ENCODE data around the gene GNAI3. TPM values are rescaled to one million over a fixed set of nuclear protein-coding genes. Genes with fewer than 3 reads are reported as not detected.

Gene GNAI3
- total and polyA plus RNA-seq, 2 of the 13 experiments (the other 11 are each of a cell fraction or from before 2014, with no cell fraction given), result 4.3 to 9.0 TPM

GRCh38 chr1:109619576-109620400 is 71.4 kb downstream of the GNAI3 start, which contains the start of the genes AMPD2 and GNAT2 (continued):
- TF ChIP-seq ZNF414 (CRISPR knock-in tag; IDR thresholded peaks at IDR 0.05), result 0 out of 2 replicates have a peak, but pooled peaks have one; percentile 19
- TF ChIP-seq ZNF713 (CRISPR knock-in tag; IDR thresholded peaks at IDR 0.05), result no peak
- no peak for TF ChIP-seq XRCC5 (optimal IDR thresholded peaks at IDR 0.05; ENCODE audit: low read length)
- TF ChIP-seq LBX2 (CRISPR knock-in tag; IDR thresholded peaks at IDR 0.05; ENCODE audit: borderline replicate concordance), result no peak
- TF ChIP-seq RERE (CRISPR knock-in tag; IDR thresholded peaks at IDR 0.05; ENCODE audit: low read depth), result no peak
- no peak for TF ChIP-seq SP2 (CRISPR knock-in tag; IDR thresholded peaks at IDR 0.05)
- TF ChIP-seq ESRRA (CRISPR knock-in tag; IDR thresholded peaks at IDR 0.05; ENCODE audit: low read depth), result no peak
- no peak for TF ChIP-seq TCF12 (IDR thresholded peaks at IDR 0.05)
- TF ChIP-seq TCF12 (CRISPR knock-in tag; IDR thresholded peaks at IDR 0.05), result 0 out of 2 replicates have a peak, but pooled peaks have one; percentile 55
- no peak for TF ChIP-seq IRF1 (CRISPR knock-in tag; IDR thresholded peaks at IDR 0.05; ENCODE audit: low read depth)
- peak; percentile 68 for TF ChIP-seq ZNF629 (CRISPR knock-in tag; conservative IDR thresholded peaks at IDR 0.05)
- TF ChIP-seq ZSCAN25 (CRISPR knock-in tag; IDR thresholded peaks at IDR 0.05), result no peak
- no peak for TF ChIP-seq ZNF589 (CRISPR knock-in tag; conservative IDR thresholded peaks at IDR 0.05)
- peak; percentile 37; the same call in 1 of the 2 replicates for TF ChIP-seq TFDP1 (CRISPR knock-in tag; IDR thresholded peaks at IDR 0.05; ENCODE audit: borderline replicate concordance)
